Cardiac muscle cell (in vitro differentiated cells and primary cell): ENCODE measurements around the gene ARX. TPM values are rescaled to one million over a fixed set of nuclear protein-coding genes. Genes with fewer than 3 reads are reported as not detected.
A peak's percentile ranks its signal among the peaks of the same experiment; 100 is the strongest.

Source experiments
- DNase-seq, 2 donors: peaks; one replicate each; pipeline versions ENCODE4 v3.0.0 to v3.0.0-alpha.2; 2010 to 2017; ENCODE audit warnings: low read depth in 1 of 2, low spot score in 1 of 2
- H3K27ac ChIP-seq: fragments of 200-600 bp; sonication (generic); 2 replicates; pipeline ENCODE4 v1.5.1; 2016
- H3K27me3 ChIP-seq: fragments of 200-600 bp; sonication (generic); 2 replicates; pipeline ENCODE4 v1.6.0; 2016; ENCODE audit warnings: control low read depth
- H3K36me3 ChIP-seq: fragments of 200-600 bp; sonication (generic); 2 replicates; pipeline ENCODE4 v1.5.1; 2016; ENCODE audit warnings: control low read depth
- H3K4me1 ChIP-seq: fragments of 200-600 bp; sonication (generic); 2 replicates; pipeline ENCODE4 v1.8.1; 2017; ENCODE audit warnings: low read depth, mild to moderate bottlenecking, mixed run types
- H3K4me3 ChIP-seq: fragments of 200-600 bp; sonication (generic); 2 replicates; pipeline ENCODE4 v1.5.1; 2016; ENCODE audit warnings: mild to moderate bottlenecking
- H3K9me3 ChIP-seq: fragments of 200-600 bp; sonication (generic); 2 replicates; pipeline ENCODE4 v1.5.1; 2017; ENCODE audit warnings: low read depth, mild to moderate bottlenecking, control low read depth
- CTCF ChIP-seq: IDR thresholded peaks from 2 replicates; pipeline ENCODE4 v1.5.1; 2012; ENCODE audit warnings: low read depth, mild to moderate bottlenecking, low read length
- polyA plus RNA-seq: library from polyadenylated mRNA; unstranded; fragments of >200 nt; fragmentation: Nextera tagmentation; extraction: Ambion mirVana; gene quantifications from 2 replicates; pipeline ENCODE4 v1.2.1, GENCODE V29; 2016
- total RNA-seq: library from RNA; depleted of rRNA; stranded (reverse); fragments of >200 nt; gene quantifications from 2 replicates; pipeline ENCODE4 v1.2.3, GENCODE V29; 2016

The ARX gene
- total and polyA plus RNA-seq, 2 experiments from 2014 or later: not detected

DNA sequence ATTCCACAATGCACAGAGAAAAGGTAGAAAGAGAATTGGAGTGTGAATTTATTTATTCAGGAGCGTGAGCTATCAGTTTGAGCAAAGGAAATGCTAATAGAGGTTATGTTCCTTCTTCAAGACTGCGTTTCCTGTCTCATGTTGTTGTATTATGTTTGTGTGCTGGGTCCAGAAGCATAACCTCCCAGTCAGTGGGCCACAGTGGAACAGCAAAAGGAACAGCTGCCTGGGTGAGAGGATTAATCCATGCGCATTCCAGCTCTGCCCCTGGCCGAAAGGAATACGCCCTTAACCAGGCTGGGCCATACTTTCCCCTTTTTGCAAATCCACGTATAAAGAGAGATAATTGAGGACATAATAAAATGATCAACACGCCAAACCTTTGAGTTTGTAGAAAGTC, 32.4 kb upstream of the ARX start:
- no peak for TF ChIP-seq CTCF
- Histone ChIP-seq H3K36me3 (no peaks in the 10 kb centered on the region), H3K4me3 (no peak overlapping the region), H3K4me1 (no peaks in the 10 kb centered on the region), H3K27ac (no peak overlapping the region), H3K27me3 (no peaks in the 10 kb centered on the region), H3K9me3 (no peaks in the 10 kb centered on the region)
- no peak for DNase-seq

DNA sequence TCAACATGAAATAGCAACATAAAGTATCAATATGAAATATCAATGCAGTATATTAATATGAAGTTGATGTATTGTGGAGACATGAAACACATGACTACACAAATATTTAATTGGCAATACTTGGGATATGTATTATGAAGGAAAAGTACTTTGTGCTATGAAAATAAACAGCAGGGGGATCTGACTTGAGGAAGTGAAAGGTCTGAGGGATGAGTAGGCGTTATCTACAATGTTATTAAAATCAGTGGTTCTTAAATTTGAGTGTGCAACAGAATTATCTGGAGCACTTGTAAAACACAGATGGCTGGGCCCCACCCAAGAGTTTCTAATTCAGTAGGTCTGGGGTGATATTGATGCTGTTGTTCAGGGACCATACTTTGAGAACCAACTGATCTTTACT, 27.4 kb upstream of the ARX start:
- H3K27ac ChIP-seq: no peak overlapping the region
- no peaks in the 10 kb centered on the region for H3K4me1 ChIP-seq
- DNase-seq: no peak
- no peaks in the 10 kb centered on the region for H3K36me3 ChIP-seq
- no peaks in the 10 kb centered on the region for H3K9me3 ChIP-seq
- H3K4me3 ChIP-seq: no peak overlapping the region
- H3K27me3 ChIP-seq: no peaks in the 10 kb centered on the region
- no peak for TF ChIP-seq CTCF

GRCh38 chrX:25039036-25039435, 23.3 kb upstream of the ARX start:
- DNase-seq: no peak
- TF ChIP-seq CTCF: no peak

GRCh38 chrX:25034889-25035288, 19.1 kb upstream of the ARX start:
- peak in 1 of 2 donors; percentile 61 for DNase-seq
- no peaks in the 10 kb centered on the region for H3K9me3 ChIP-seq
- TF ChIP-seq CTCF: peak; percentile 52

More at GRCh38 chrX:25039036-25039435, 23.3 kb upstream of the ARX start:
- no peak overlapping the region for H3K4me3 ChIP-seq
- H3K4me1 ChIP-seq: no peaks in the 10 kb centered on the region
- no peaks in the 10 kb centered on the region for H3K36me3 ChIP-seq
- no peaks in the 10 kb centered on the region for H3K27me3 ChIP-seq
- no peak overlapping the region for H3K27ac ChIP-seq
- no peaks in the 10 kb centered on the region for H3K9me3 ChIP-seq

GRCh38 chrX:25029288-25029825, 13.6 kb upstream of the ARX start:
- TF ChIP-seq CTCF: no peak
- no peak for DNase-seq

More at GRCh38 chrX:25034889-25035288, 19.1 kb upstream of the ARX start:
- H3K27me3 ChIP-seq: no peaks in the 10 kb centered on the region
- no peak overlapping the region for H3K27ac ChIP-seq
- no peak overlapping the region for H3K4me3 ChIP-seq
- no peaks in the 10 kb centered on the region for H3K36me3 ChIP-seq
- no peaks in the 10 kb centered on the region for H3K4me1 ChIP-seq

More at GRCh38 chrX:25029288-25029825, 13.6 kb upstream of the ARX start:
- Histone ChIP-seq H3K4me1 (no peaks in the 10 kb centered on the region), H3K27ac (no peak overlapping the region), H3K36me3 (no peaks in the 10 kb centered on the region), H3K4me3 (no peak overlapping the region), H3K9me3 (no peaks in the 10 kb centered on the region), H3K27me3 (peaks cover 41% of the 10 kb centered on the region)
